Glutamatergic neuron (in vitro differentiated cells): ENCODE results near the gene SLC43A2. TPM values are rescaled to one million over a fixed set of nuclear protein-coding genes. Genes with fewer than 3 reads are reported as not detected.

Experiments used
- DNase-seq: peaks from one replicate; pipeline ENCODE4 v3.0.0; 2022
- H3K27ac Mint-ChIP-seq: one replicate; pipeline ENCODE4 v1.8.0; 2020; ENCODE audit warnings: mild to moderate bottlenecking, mixed read lengths, inconsistent platforms; ENCODE audit not compliant: unreplicated experiment
- H3K27me3 Mint-ChIP-seq: one replicate; pipeline ENCODE4 v1.8.0; 2020; ENCODE audit warnings: mild to moderate bottlenecking, moderate library complexity, mixed read lengths, inconsistent platforms; ENCODE audit not compliant: unreplicated experiment
- H3K36me3 Mint-ChIP-seq: one replicate; pipeline ENCODE4 v1.8.0; 2020; ENCODE audit warnings: mild to moderate bottlenecking, mixed read lengths, inconsistent platforms; ENCODE audit not compliant: unreplicated experiment
- H3K4me1 Mint-ChIP-seq: one replicate; pipeline ENCODE4 v1.8.0; 2020; ENCODE audit warnings: mild to moderate bottlenecking, low read depth, mixed read lengths, inconsistent platforms; ENCODE audit not compliant: unreplicated experiment
- H3K4me3 Mint-ChIP-seq: one replicate; pipeline ENCODE4 v1.8.0; 2020; ENCODE audit warnings: mild to moderate bottlenecking, mixed read lengths, inconsistent platforms; ENCODE audit not compliant: unreplicated experiment
- H3K9me3 Mint-ChIP-seq: one replicate; pipeline ENCODE4 v1.8.0; 2020; ENCODE audit warnings: mild to moderate bottlenecking, moderate library complexity, mixed read lengths, inconsistent platforms; ENCODE audit not compliant: unreplicated experiment
- CTCF ChIP-seq: fragments of 200-600 bp; sonication (generic); IDR thresholded peaks from one replicate; pipeline ENCODE4 v1.5.0; 2021; ENCODE audit not compliant: partially characterized antibody, unreplicated experiment
- total RNA-seq: library from RNA; stranded (reverse); fragmentation: NEBNext Ultra II Directional; extraction: Animal tissue kit (Norgen Biotek cat#: 25700); gene quantifications from one replicate; pipeline ENCODE4 v1.2.1, GENCODE V29; 2021; ENCODE audit not compliant: unreplicated experiment

SLC43A2 gene
- total RNA-seq, 1 donor from 2014 or later: 31.3 TPM

GRCh38 chr17:1649844-1650501, 21.3 kb upstream of the SLC43A2 start, which contains the start of gene RILP:
Gene RILP, minus strand, starts transcription at chr17:1649866. Its CDS starts 62 bp downstream, at chr17:1649804.
- Mint-ChIP-seq H3K27ac (no peak within 1 kb of the TSS), H3K27me3 (peaks cover 4% of the 10 kb centered on the region), H3K36me3 (peaks cover 8% of the 10 kb centered on the region), H3K4me1 (peaks cover 13% of the 10 kb centered on the region), H3K4me3 (peak within 1 kb of the TSS; percentile 25), H3K9me3 (peaks cover 2% of the 10 kb centered on the region)
- no peak for DNase-seq
- TF ChIP-seq CTCF: no peak

GRCh38 chr17:1648963-1649843, 20.6 kb upstream of the SLC43A2 start:
- peaks cover 15% of the 10 kb centered on the region for H3K4me1 Mint-ChIP-seq
- peaks cover 6% of the 10 kb centered on the region for H3K36me3 Mint-ChIP-seq
- H3K27me3 Mint-ChIP-seq: peaks cover 4% of the 10 kb centered on the region
- peak; percentile 96 for DNase-seq
- no peak overlapping the region for H3K27ac Mint-ChIP-seq
- TF ChIP-seq CTCF: peak; percentile 88
- peaks cover 4% of the 10 kb centered on the region for H3K9me3 Mint-ChIP-seq
- no peak overlapping the region for H3K4me3 Mint-ChIP-seq

GRCh38 chr17:1648173-1648962, 19.7 kb upstream of the SLC43A2 start:
- H3K27ac Mint-ChIP-seq: no peak overlapping the region
- peak; percentile 59 for DNase-seq
- peaks cover 4% of the 10 kb centered on the region for H3K9me3 Mint-ChIP-seq
- peaks cover 5% of the 10 kb centered on the region for H3K27me3 Mint-ChIP-seq
- TF ChIP-seq CTCF: no peak
- no peaks in the 10 kb centered on the region for H3K36me3 Mint-ChIP-seq
- H3K4me1 Mint-ChIP-seq: peaks cover 16% of the 10 kb centered on the region
- no peak overlapping the region for H3K4me3 Mint-ChIP-seq

DNA sequence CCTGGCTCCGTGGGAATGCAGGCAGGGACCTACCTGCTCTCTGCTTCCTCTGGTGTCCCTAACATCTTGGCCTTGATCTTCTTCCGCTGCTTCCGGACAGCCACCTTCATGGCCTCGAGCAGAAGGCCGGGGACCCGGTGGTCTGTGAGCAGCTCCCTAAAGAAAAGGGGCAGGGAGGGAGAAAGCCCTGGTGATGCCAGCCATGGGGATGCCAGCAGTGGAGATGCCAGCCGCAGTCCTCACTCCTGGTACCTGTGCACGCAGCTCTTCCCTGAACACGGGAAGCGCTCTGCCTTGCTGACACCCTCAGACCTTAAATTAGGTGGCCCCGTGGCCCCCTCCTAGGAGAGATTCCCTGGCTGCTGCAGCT, 19.2 kb upstream of the SLC43A2 start:
- Mint-ChIP-seq H3K9me3 (peaks cover 4% of the 10 kb centered on the region), H3K27ac (no peak overlapping the region), H3K27me3 (peaks cover 5% of the 10 kb centered on the region), H3K4me1 (peaks cover 16% of the 10 kb centered on the region), H3K4me3 (no peak overlapping the region), H3K36me3 (no peaks in the 10 kb centered on the region)
- no peak for TF ChIP-seq CTCF
- no peak for DNase-seq
